Endothelial cell of umbilical vein (primary cell): Measurements from ENCODE around the gene GANAB. TPM values are rescaled to one million over a fixed set of nuclear protein-coding genes. Genes with fewer than 3 reads are reported as not detected.

Experiments used
- BruUV-seq: library from RNA; stranded (reverse); fragments of 400-500 nt; replicated peaks from 2 replicates; lab custom pipeline; 2021; lab: Mats Ljungman, UMichigan
- CTCF ChIA-PET: fragments of 300-600, 350-600 bp; sonication (Branson Sonifier 250); formaldehyde crosslinking; loops from one replicate; lab custom pipeline; 2021; ENCODE audit warnings: antibody characterized with exemption, inconsistent platforms; lab: Charles Lee
- POLR2A ChIA-PET: fragments of 300-600, 350-600 bp; sonication (Branson Sonifier 250); formaldehyde crosslinking; loops from one replicate; lab custom pipeline; 2021; ENCODE audit warnings: antibody characterized with exemption, inconsistent platforms; lab: Charles Lee
- DNase-seq: peaks from one replicate; pipeline ENCODE4 v3.0.0-alpha.2; 2011; ENCODE audit warnings: low read depth, low spot score
- FAIRE-seq: peaks from 2 replicates; lab custom pipeline; 2011; peaks lifted over from hg19 to GRCh38; lab: Jason Lieb, UNC
- H2AFZ ChIP-seq: 2 replicates; pipeline ENCODE4 v1.6.0; 2012; ENCODE audit warnings: low read depth, low read length, control low read depth, inconsistent platforms
- H3K27ac ChIP-seq: 2 replicates; pipeline ENCODE4 v1.5.1; 2011; ENCODE audit warnings: low read depth, mild to moderate bottlenecking, control low read depth, low read length, moderate library complexity; ENCODE audit not compliant: insufficient read depth
- H3K27me3 ChIP-seq, 2 experiments: 2 replicates each; pipeline versions ENCODE4 v1.6.0 to v1.6.1; 2011; ENCODE audit warnings: low read length in 2 of 2, mixed read lengths in 1 of 2; ENCODE audit not compliant: control insufficient read depth in 2 of 2, insufficient read depth in 2 of 2
- H3K36me3 ChIP-seq, 2 experiments: 2 replicates in 1 of 2; 3 replicates in 1 of 2; pipeline ENCODE4 v1.5.1; 2011; ENCODE audit warnings: low read length in 2 of 2, mild to moderate bottlenecking in 1 of 2, moderate library complexity in 1 of 2; ENCODE audit not compliant: control insufficient read depth in 2 of 2, insufficient read depth in 2 of 2; ENCODE audit errors: extremely low read depth in 1 of 2
- H3K4me1 ChIP-seq: 3 replicates; pipeline ENCODE4 v1.5.1; 2011; ENCODE audit warnings: mild to moderate bottlenecking, low read length; ENCODE audit not compliant: control insufficient read depth, insufficient read depth; ENCODE audit errors: extremely low read depth
- H3K4me2 ChIP-seq: 2 replicates; pipeline ENCODE4 v1.6.1; 2011; ENCODE audit warnings: low read length, control low read depth, mixed read lengths; ENCODE audit not compliant: insufficient read depth
- H3K4me3 ChIP-seq, 3 experiments: fragments of 200-600 bp in 1 of 3; sonication (generic), shearing (Covaris generic) in 1 of 3; replicated peaks in 1 of 3; 2 replicates each; pipeline ENCODE4 v1.5.1; 2011 to 2016; ENCODE audit warnings: control low read depth in 3 of 3, low read length in 3 of 3, mild to moderate bottlenecking in 2 of 3, inconsistent platforms in 1 of 3, low read depth in 1 of 3, moderate library complexity in 1 of 3; ENCODE audit not compliant: insufficient read depth in 1 of 3
- H3K79me2 ChIP-seq: 2 replicates; pipeline ENCODE4 v1.6.0; 2012; ENCODE audit warnings: low read length, inconsistent platforms; ENCODE audit not compliant: control insufficient read depth, insufficient read depth
- H3K9ac ChIP-seq: replicated peaks from 2 replicates; pipeline ENCODE3; 2011; ENCODE audit warnings: low read length, control low read depth; ENCODE audit not compliant: insufficient read depth; ENCODE audit errors: extremely low read depth
- H3K9me1 ChIP-seq: replicated peaks from 3 replicates; pipeline ENCODE4 v1.6.0; 2011; ENCODE audit warnings: mild to moderate bottlenecking, low read length; ENCODE audit not compliant: control insufficient read depth, insufficient read depth; ENCODE audit errors: extremely low read depth
- H3K9me3 ChIP-seq: replicated peaks from 2 replicates; pipeline ENCODE4 v1.5.1; 2012; ENCODE audit warnings: low read length, inconsistent platforms; ENCODE audit not compliant: control insufficient read depth, insufficient read depth
- H4K20me1 ChIP-seq: replicated peaks from 2 replicates; pipeline ENCODE3; 2011; ENCODE audit warnings: mild to moderate bottlenecking, low read length; ENCODE audit not compliant: control insufficient read depth, insufficient read depth; ENCODE audit errors: extremely low read depth
- EZH2 ChIP-seq: IDR thresholded peaks from 2 replicates; pipeline ENCODE4 v1.6.1; 2012; ENCODE audit warnings: borderline replicate concordance, low read depth, mild to moderate bottlenecking, moderate library complexity, low read length, inconsistent platforms; ENCODE audit not compliant: severe bottlenecking
- POLR2A ChIP-seq: IDR thresholded peaks from 2 replicates; pipeline ENCODE4 v1.6.1; 2012; ENCODE audit warnings: low read depth, mild to moderate bottlenecking, control low read depth, low read length
- POLR2AphosphoS5 ChIP-seq: IDR thresholded peaks from 2 replicates; pipeline ENCODE4 v1.6.1; 2012; ENCODE audit warnings: low read depth, mild to moderate bottlenecking, control low read depth, low read length, moderate library complexity; ENCODE audit not compliant: insufficient read depth
- dilution Hi-C: fragments of 300-500 bp; cut with MboI; formaldehyde crosslinking; loops from one replicate; pipeline ENCODE4 v1.15.0; 2019; ENCODE audit warnings: low sequenced_read_pairs; ENCODE audit not compliant: extremely low pct_ligation_motif_present
- intact Hi-C: fragments of 100-400 bp; cut with micrococcal nuclease; formaldehyde crosslinking; loops from one replicate; pipeline ENCODE4 v1.10.0; 2022
- polyA plus RNA-seq, 4 experiments: library from polyadenylated mRNA; depleted of rRNA in 3 of 4; stranded (reverse) in 3 of 4; unstranded in 1 of 4; fragments of >200 nt; gene quantifications; 2 replicates each; pipeline versions ENCODE4 v1.2.1 to v1.2.3, GENCODE V29; 2011 to 2012; ENCODE audit warnings: missing spikeins in 1 of 4
- small RNA-seq: library from RNA; depleted of rRNA; stranded (forward); fragments of <200 nt; gene quantifications from one replicate; pipeline ENCODE3, GENCODE V24; 2012; ENCODE audit warnings: low replicate concordance, low read depth; ENCODE audit not compliant: insufficient read depth, insufficient read length
- total RNA-seq: library from RNA; stranded (reverse); gene quantifications from 2 replicates; pipeline ENCODE4 v1.2.3, GENCODE V29; 2021

GANAB gene
- total and polyA plus RNA-seq, 2 donors (not counting 3 experiments of a cell fraction or from before 2014, with no cell fraction given) = 389 to 455 TPM

- no peaks in the 10 kb centered on the region for H3K9me1 ChIP-seq
- FAIRE-seq = no peak
- H2AFZ ChIP-seq = no peak overlapping the region
- no TSS peak for BruUV-seq
- ChIA-PET CTCF (interaction anchor here (0.6 to 2.8 kb wide), 9 partner anchors 16 to 180 kb away, joined by 3 to 18 read pairs (median 4); partner anchors contain the start of genes EML3, ROM1 and TUT1), POLR2A (interaction anchor here (1.9 to 5.7 kb wide), 2 partner anchors 17 to 90 kb away, joined by 15 to 75 read pairs; partner anchors contain the start of genes C11orf98, CSKMT and TUT1)
- no peaks in the 10 kb centered on the region for H3K9me3 ChIP-seq
- peaks cover 14 to 15% of the 10 kb centered on the region in 2 experiments for H3K36me3 ChIP-seq
- peaks cover 59% of the 10 kb centered on the region for H3K4me1 ChIP-seq
- peak overlapping the region; percentile 62 for H3K4me2 ChIP-seq
- H3K4me3 ChIP-seq = peak overlapping the region; percentile 32 to 73 (median 50)
- dilution Hi-C loops (no loop called here), intact Hi-C loops (no loop called here)
- no peak for DNase-seq
- TF ChIP-seq POLR2AphosphoS5 (peak; percentile 45), POLR2A (peak; percentile 67), EZH2 (no peak)
- peak overlapping the region; percentile 99 for H3K27ac ChIP-seq
- no peaks in the 10 kb centered on the region for H4K20me1 ChIP-seq
- peaks cover 54% of the 10 kb centered on the region for H3K79me2 ChIP-seq
- H3K9ac ChIP-seq = peak overlapping the region; percentile 93
- no peaks in the 10 kb centered on the region for H3K27me3 ChIP-seq
Measured at GRCh38 chr11:62575156-62575555, 71.3 kb downstream of the GANAB start.

Small RNAs within 50 kb of the gene (small RNA-seq; reads per million reads assigned to genes)
- not detected for gene AP001458.1
- gene SNORA57 = not detected

Other genes starting within 250 kb of the GANAB start
- not detected in 2 replicates for gene SCGB1A1, start 227.6 kb downstream of the GANAB start, total RNA-seq
- not detected in 2 replicates for gene SCGB1A1, start 227.6 kb downstream of the GANAB start, polyA plus RNA-seq
- 381 and 436 TPM in 2 replicates for gene AHNAK, start 99.8 kb downstream of the GANAB start, total RNA-seq
- gene AHNAK, start 99.8 kb downstream of the GANAB start, polyA plus RNA-seq = 25.1 and 35.2 TPM in 2 replicates
- 1,341 and 1,345 TPM in 2 replicates for gene EEF1G, start 72.7 kb downstream of the GANAB start, total RNA-seq
- 1,723 and 2,133 TPM in 2 replicates for gene EEF1G, start 72.7 kb downstream of the GANAB start, polyA plus RNA-seq
- gene TUT1, start 55.1 kb downstream of the GANAB start, total RNA-seq = 16.9 and 17.8 TPM in 2 replicates
- gene TUT1, start 55.1 kb downstream of the GANAB start, polyA plus RNA-seq = 11.5 and 12.7 TPM in 2 replicates
- 166 and 176 TPM in 2 replicates for gene MTA2, start 44.7 kb downstream of the GANAB start, total RNA-seq
- 30.2 and 40.4 TPM in 2 replicates for gene MTA2, start 44.7 kb downstream of the GANAB start, polyA plus RNA-seq
- 101 and 110 TPM in 2 replicates for gene EML3, start 33.8 kb downstream of the GANAB start, total RNA-seq
- 75.7 and 78.3 TPM in 2 replicates for gene EML3, start 33.8 kb downstream of the GANAB start, polyA plus RNA-seq
- 8.2 and 8.8 TPM in 2 replicates for gene ROM1, start 33.4 kb downstream of the GANAB start, total RNA-seq
- gene ROM1, start 33.4 kb downstream of the GANAB start, polyA plus RNA-seq = 4.8 and 5.3 TPM in 2 replicates
- gene B3GAT3, start 24.6 kb downstream of the GANAB start, total RNA-seq = 31.6 and 35.0 TPM in 2 replicates
- 37.2 and 48.0 TPM in 2 replicates for gene B3GAT3, start 24.6 kb downstream of the GANAB start, polyA plus RNA-seq
- gene INTS5, start 6.7 kb upstream of the GANAB start, total RNA-seq = 21.7 and 22.8 TPM in 2 replicates
- gene INTS5, start 6.7 kb upstream of the GANAB start, polyA plus RNA-seq = 20.3 and 20.9 TPM in 2 replicates
- gene C11orf98, start 18.6 kb upstream of the GANAB start, total RNA-seq = 58.7 and 61.0 TPM in 2 replicates
- 32.3 and 39.5 TPM in 2 replicates for gene C11orf98, start 18.6 kb upstream of the GANAB start, polyA plus RNA-seq
- 28.4 and 38.1 TPM in 2 replicates for gene CSKMT, start 18.7 kb upstream of the GANAB start, total RNA-seq
- gene CSKMT, start 18.7 kb upstream of the GANAB start, polyA plus RNA-seq = 7.8 and 7.9 TPM in 2 replicates
- 8.6 and 9.0 TPM in 2 replicates for gene UQCC3, start 25.1 kb upstream of the GANAB start, total RNA-seq
- 15.3 and 15.5 TPM in 2 replicates for gene UQCC3, start 25.1 kb upstream of the GANAB start, polyA plus RNA-seq
- 7.5 and 10.5 TPM in 2 replicates for gene LBHD1, start 25.7 kb upstream of the GANAB start, total RNA-seq
- gene LBHD1, start 25.7 kb upstream of the GANAB start, polyA plus RNA-seq = 3.5 and 3.8 TPM in 2 replicates
- gene UBXN1, start 32.5 kb upstream of the GANAB start, total RNA-seq = 112 and 113 TPM in 2 replicates
- gene UBXN1, start 32.5 kb upstream of the GANAB start, polyA plus RNA-seq = 105 and 114 TPM in 2 replicates
- 0.20 and 0.37 TPM in 2 replicates for gene LRRN4CL, start 42.9 kb upstream of the GANAB start, total RNA-seq
- gene LRRN4CL, start 42.9 kb upstream of the GANAB start, polyA plus RNA-seq = 0.03 TPM in 1 of 2 replicates, not detected in the other
- 31.1 and 31.3 TPM in 2 replicates for gene BSCL2, start 60.8 kb upstream of the GANAB start, total RNA-seq
- gene BSCL2, start 60.8 kb upstream of the GANAB start, polyA plus RNA-seq = 94.8 and 126 TPM in 2 replicates
- not detected in 2 replicates for gene GNG3, start 61.1 kb upstream of the GANAB start, total RNA-seq
- not detected in 2 replicates for gene GNG3, start 61.1 kb upstream of the GANAB start, polyA plus RNA-seq
- 53.4 and 56.2 TPM in 2 replicates for gene HNRNPUL2, start 80.8 kb upstream of the GANAB start, total RNA-seq
- gene HNRNPUL2, start 80.8 kb upstream of the GANAB start, polyA plus RNA-seq = 14.1 and 18.3 TPM in 2 replicates
- gene TTC9C, start 81.9 kb upstream of the GANAB start, total RNA-seq = 31.6 and 43.5 TPM in 2 replicates
- gene TTC9C, start 81.9 kb upstream of the GANAB start, polyA plus RNA-seq = 20.6 and 27.4 TPM in 2 replicates
- 6.9 and 8.1 TPM in 2 replicates for gene ZBTB3, start 107.5 kb upstream of the GANAB start, total RNA-seq
- 3.7 and 4.1 TPM in 2 replicates for gene ZBTB3, start 107.5 kb upstream of the GANAB start, polyA plus RNA-seq
- gene POLR2G, start 115.0 kb upstream of the GANAB start, total RNA-seq = 94.3 and 96.2 TPM in 2 replicates
- gene POLR2G, start 115.0 kb upstream of the GANAB start, polyA plus RNA-seq = 258 and 266 TPM in 2 replicates
- gene TAF6L, start 124.8 kb upstream of the GANAB start, total RNA-seq = 28.9 and 30.4 TPM in 2 replicates
- 28.6 and 33.3 TPM in 2 replicates for gene TAF6L, start 124.8 kb upstream of the GANAB start, polyA plus RNA-seq
- 27.6 and 27.8 TPM in 2 replicates for gene TMEM179B, start 140.8 kb upstream of the GANAB start, total RNA-seq
- 102 and 123 TPM in 2 replicates for gene TMEM179B, start 140.8 kb upstream of the GANAB start, polyA plus RNA-seq
- gene TMEM223, start 145.4 kb upstream of the GANAB start, total RNA-seq = 11.8 and 12.7 TPM in 2 replicates
- 26.7 and 31.8 TPM in 2 replicates for gene TMEM223, start 145.4 kb upstream of the GANAB start, polyA plus RNA-seq
- 71.4 and 74.4 TPM in 2 replicates for gene NXF1, start 158.8 kb upstream of the GANAB start, total RNA-seq
- 99.8 and 101 TPM in 2 replicates for gene NXF1, start 158.8 kb upstream of the GANAB start, polyA plus RNA-seq
- 41.3 and 42.8 TPM in 2 replicates for gene STX5, start 185.4 kb upstream of the GANAB start, total RNA-seq
- gene STX5, start 185.4 kb upstream of the GANAB start, polyA plus RNA-seq = 46.4 and 50.7 TPM in 2 replicates
- gene TEX54, start 186.2 kb upstream of the GANAB start, total RNA-seq = not detected in 2 replicates
- not detected in 2 replicates for gene TEX54, start 186.2 kb upstream of the GANAB start, polyA plus RNA-seq
- 51.7 and 51.8 TPM in 2 replicates for gene WDR74, start 193.0 kb upstream of the GANAB start, total RNA-seq
- gene WDR74, start 193.0 kb upstream of the GANAB start, polyA plus RNA-seq = 44.7 and 44.8 TPM in 2 replicates
- gene SLC3A2, start 234.3 kb upstream of the GANAB start, total RNA-seq = 190 and 208 TPM in 2 replicates
- gene SLC3A2, start 234.3 kb upstream of the GANAB start, polyA plus RNA-seq = 337 and 344 TPM in 2 replicates